GM23338 (cell line): ENCODE results near the gene CMC1. TPM values are rescaled to one million over a fixed set of nuclear protein-coding genes. Genes with fewer than 3 reads are reported as not detected.

ENCODE experiments used
- ATAC-seq: fragments of 200-7000 bp; cut with Tn5 transposase; 3 replicates; pipeline ENCODE4 v1.9.1; 2020
- DNase-seq: peaks from one replicate; pipeline ENCODE4 v3.0.0-alpha.2; 2015; ENCODE audit warnings: low spot score
- H2AFZ ChIP-seq: fragments of 200-600 bp; sonication (generic); 2 replicates; pipeline ENCODE4 v1.8.0; 2016; ENCODE audit warnings: antibody characterized with exemption, mild to moderate bottlenecking, moderate library complexity
- H3F3A ChIP-seq: fragments of 200-600 bp; sonication (generic); replicated peaks from 2 replicates; pipeline ENCODE4 v1.8.0; 2017; ENCODE audit warnings: antibody characterized with exemption, mixed run types, low read depth
- H3K27ac ChIP-seq: fragments of 200-600 bp; sonication (generic); 2 replicates; pipeline ENCODE4 v1.6.1; 2016; ENCODE audit warnings: low read depth
- H3K27me3 ChIP-seq: fragments of 200-600 bp; sonication (generic); 2 replicates; pipeline ENCODE4 v1.8.0; 2016; ENCODE audit warnings: mild to moderate bottlenecking, mixed run types, moderate library complexity; ENCODE audit not compliant: insufficient read depth
- H3K36me3 ChIP-seq: fragments of 200-600 bp; sonication (generic); 2 replicates; pipeline ENCODE4 v1.8.0; 2016; ENCODE audit warnings: mild to moderate bottlenecking; ENCODE audit not compliant: insufficient read depth
- H3K4me1 ChIP-seq: fragments of 200-600 bp; sonication (generic); 2 replicates; pipeline ENCODE4 v1.8.0; 2016; ENCODE audit warnings: mild to moderate bottlenecking, moderate library complexity; ENCODE audit not compliant: insufficient read depth
- H3K4me2 ChIP-seq: fragments of 200-600 bp; sonication (generic); 2 replicates; pipeline ENCODE4 v1.7.1; 2017; ENCODE audit warnings: mixed run types
- H3K4me3 ChIP-seq: fragments of 200-600 bp; sonication (generic); 2 replicates; pipeline ENCODE4 v1.6.1; 2016; ENCODE audit warnings: mixed run types
- H3K79me2 ChIP-seq: fragments of 200-600 bp; sonication (generic); replicated peaks from 2 replicates; pipeline ENCODE4 v1.8.0; 2017; ENCODE audit warnings: mild to moderate bottlenecking; ENCODE audit not compliant: insufficient read depth
- H3K9me2 ChIP-seq: fragments of 200-600 bp; sonication (generic); 2 replicates; pipeline ENCODE4 v1.8.0; 2017; ENCODE audit not compliant: insufficient read depth
- H4K20me1 ChIP-seq: fragments of 200-600 bp; sonication (generic); replicated peaks from 2 replicates; pipeline ENCODE4 v1.8.0; 2017; ENCODE audit warnings: mild to moderate bottlenecking; ENCODE audit not compliant: insufficient read depth
- H3K27ac Mint-ChIP-seq: 2 replicates; pipeline ENCODE4 v1.8.0; 2020; ENCODE audit warnings: inconsistent platforms, mild to moderate bottlenecking, moderate library complexity, mixed read lengths
- H3K27me3 Mint-ChIP-seq: 3 replicates; pipeline ENCODE4 v1.8.0; 2022; ENCODE audit warnings: low read depth, mild to moderate bottlenecking, moderate library complexity, mixed read lengths, inconsistent platforms; ENCODE audit not compliant: insufficient read depth, poor library complexity
- H3K36me3 Mint-ChIP-seq: 3 replicates; pipeline ENCODE4 v1.8.0; 2021; ENCODE audit warnings: low read depth, mild to moderate bottlenecking, inconsistent platforms, moderate library complexity, mixed read lengths
- H3K4me1 Mint-ChIP-seq: 3 replicates; pipeline ENCODE4 v1.8.0; 2020; ENCODE audit warnings: mild to moderate bottlenecking, inconsistent platforms, mixed read lengths
- H3K4me3 Mint-ChIP-seq: 3 replicates; pipeline ENCODE4 v1.8.0; 2021; ENCODE audit warnings: moderate library complexity, mild to moderate bottlenecking, inconsistent platforms, mixed read lengths
- H3K9me3 Mint-ChIP-seq: 3 replicates; pipeline ENCODE4 v1.8.0; 2020; ENCODE audit warnings: moderate library complexity, mild to moderate bottlenecking, inconsistent platforms, mixed read lengths
- CREB1 ChIP-seq: fragments of 250-450 bp; sonication (Bioruptor Pico); IDR thresholded peaks from 2 replicates; pipeline ENCODE4 v1.5.0; 2020; ENCODE audit warnings: low read depth, mild to moderate bottlenecking, moderate library complexity
- EZH2 ChIP-seq: fragments of 200-600 bp; sonication (generic); IDR thresholded peaks from one replicate; pipeline ENCODE4 v1.8.0; 2017; ENCODE audit warnings: antibody characterized with exemption, mild to moderate bottlenecking, low read depth; ENCODE audit not compliant: unreplicated experiment
- EZH2phosphoT487 ChIP-seq: fragments of 200-600 bp; sonication (generic); IDR thresholded peaks from one replicate; pipeline ENCODE4 v1.8.1; 2018; ENCODE audit warnings: antibody characterized with exemption; ENCODE audit not compliant: unreplicated experiment
- NANOG ChIP-seq: IDR thresholded peaks from 2 replicates; pipeline ENCODE4 v1.6.1; 2016; ENCODE audit warnings: antibody characterized with exemption, borderline replicate concordance
- POLR2AphosphoS5 ChIP-seq: IDR thresholded peaks from 2 replicates; pipeline ENCODE4 v1.6.1; 2016; ENCODE audit warnings: antibody characterized with exemption, low read depth
- REST ChIP-seq: IDR thresholded peaks from one replicate; pipeline ENCODE4 v1.6.1; 2018; ENCODE audit warnings: antibody characterized with exemption; ENCODE audit not compliant: unreplicated experiment
- ZNF114 ChIP-seq: fragments of 250-450 bp; sonication (Bioruptor Pico); IDR thresholded peaks from 2 replicates; pipeline ENCODE4 v1.5.0; 2020; ENCODE audit warnings: mild to moderate bottlenecking, moderate library complexity
- ZNF331 ChIP-seq: fragments of 250-450 bp; sonication (Bioruptor Pico); IDR thresholded peaks from 2 replicates; pipeline ENCODE4 v1.5.0; 2020; ENCODE audit warnings: low read depth, mild to moderate bottlenecking, moderate library complexity
- polyA plus RNA-seq: library from polyadenylated mRNA; unstranded; fragments of >200 nt; fragmentation: Nextera tagmentation; extraction: Ambion mirVana; gene quantifications from 2 replicates; pipeline ENCODE4 v1.2.1, GENCODE V29; 2016
- total RNA-seq: library from RNA; depleted of rRNA; stranded (reverse); fragments of >200 nt; shearing (Covaris generic); gene quantifications from 2 replicates; pipeline ENCODE4 v1.2.3, GENCODE V29; 2014
- TF ChIP-seq, protein P1 (sequence below): fragments of 250-450 bp; sonication (Bioruptor Pico); IDR thresholded peaks from 2 replicates; pipeline ENCODE4 v1.5.0; 2020; ENCODE audit warnings: mild to moderate bottlenecking, moderate library complexity

Gene CMC1
- total and polyA plus RNA-seq, 2 experiments from 2014 or later, result 9.2 to 144 TPM

DNA sequence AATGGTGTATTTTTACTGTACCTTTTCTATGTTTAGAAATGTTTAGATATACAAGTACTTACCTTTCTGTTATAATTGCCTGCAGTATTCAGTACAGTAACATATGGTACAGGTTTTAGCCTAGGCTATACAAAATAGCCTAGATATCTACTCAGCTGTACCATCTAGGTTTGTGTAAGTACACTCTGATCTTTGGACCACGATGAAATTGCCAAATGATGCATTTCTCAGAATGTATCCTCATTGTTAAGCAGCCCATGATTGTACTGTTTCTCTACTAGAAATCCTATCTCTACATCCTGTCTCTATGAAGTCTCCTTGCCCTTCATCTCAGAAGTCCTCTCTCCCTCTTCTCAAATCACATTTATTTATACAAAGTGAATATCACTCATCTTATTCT is 74.3 kb downstream of the CMC1 start:
- no peak for TF ChIP-seq EZH2phosphoT487
- no peak for TF ChIP-seq ZNF114 (CRISPR knock-in tag)
- TF ChIP-seq REST, result no peak
- TF ChIP-seq EZH2, result no peak
- no peak for TF ChIP-seq POLR2AphosphoS5
- TF ChIP-seq, protein P1, sequence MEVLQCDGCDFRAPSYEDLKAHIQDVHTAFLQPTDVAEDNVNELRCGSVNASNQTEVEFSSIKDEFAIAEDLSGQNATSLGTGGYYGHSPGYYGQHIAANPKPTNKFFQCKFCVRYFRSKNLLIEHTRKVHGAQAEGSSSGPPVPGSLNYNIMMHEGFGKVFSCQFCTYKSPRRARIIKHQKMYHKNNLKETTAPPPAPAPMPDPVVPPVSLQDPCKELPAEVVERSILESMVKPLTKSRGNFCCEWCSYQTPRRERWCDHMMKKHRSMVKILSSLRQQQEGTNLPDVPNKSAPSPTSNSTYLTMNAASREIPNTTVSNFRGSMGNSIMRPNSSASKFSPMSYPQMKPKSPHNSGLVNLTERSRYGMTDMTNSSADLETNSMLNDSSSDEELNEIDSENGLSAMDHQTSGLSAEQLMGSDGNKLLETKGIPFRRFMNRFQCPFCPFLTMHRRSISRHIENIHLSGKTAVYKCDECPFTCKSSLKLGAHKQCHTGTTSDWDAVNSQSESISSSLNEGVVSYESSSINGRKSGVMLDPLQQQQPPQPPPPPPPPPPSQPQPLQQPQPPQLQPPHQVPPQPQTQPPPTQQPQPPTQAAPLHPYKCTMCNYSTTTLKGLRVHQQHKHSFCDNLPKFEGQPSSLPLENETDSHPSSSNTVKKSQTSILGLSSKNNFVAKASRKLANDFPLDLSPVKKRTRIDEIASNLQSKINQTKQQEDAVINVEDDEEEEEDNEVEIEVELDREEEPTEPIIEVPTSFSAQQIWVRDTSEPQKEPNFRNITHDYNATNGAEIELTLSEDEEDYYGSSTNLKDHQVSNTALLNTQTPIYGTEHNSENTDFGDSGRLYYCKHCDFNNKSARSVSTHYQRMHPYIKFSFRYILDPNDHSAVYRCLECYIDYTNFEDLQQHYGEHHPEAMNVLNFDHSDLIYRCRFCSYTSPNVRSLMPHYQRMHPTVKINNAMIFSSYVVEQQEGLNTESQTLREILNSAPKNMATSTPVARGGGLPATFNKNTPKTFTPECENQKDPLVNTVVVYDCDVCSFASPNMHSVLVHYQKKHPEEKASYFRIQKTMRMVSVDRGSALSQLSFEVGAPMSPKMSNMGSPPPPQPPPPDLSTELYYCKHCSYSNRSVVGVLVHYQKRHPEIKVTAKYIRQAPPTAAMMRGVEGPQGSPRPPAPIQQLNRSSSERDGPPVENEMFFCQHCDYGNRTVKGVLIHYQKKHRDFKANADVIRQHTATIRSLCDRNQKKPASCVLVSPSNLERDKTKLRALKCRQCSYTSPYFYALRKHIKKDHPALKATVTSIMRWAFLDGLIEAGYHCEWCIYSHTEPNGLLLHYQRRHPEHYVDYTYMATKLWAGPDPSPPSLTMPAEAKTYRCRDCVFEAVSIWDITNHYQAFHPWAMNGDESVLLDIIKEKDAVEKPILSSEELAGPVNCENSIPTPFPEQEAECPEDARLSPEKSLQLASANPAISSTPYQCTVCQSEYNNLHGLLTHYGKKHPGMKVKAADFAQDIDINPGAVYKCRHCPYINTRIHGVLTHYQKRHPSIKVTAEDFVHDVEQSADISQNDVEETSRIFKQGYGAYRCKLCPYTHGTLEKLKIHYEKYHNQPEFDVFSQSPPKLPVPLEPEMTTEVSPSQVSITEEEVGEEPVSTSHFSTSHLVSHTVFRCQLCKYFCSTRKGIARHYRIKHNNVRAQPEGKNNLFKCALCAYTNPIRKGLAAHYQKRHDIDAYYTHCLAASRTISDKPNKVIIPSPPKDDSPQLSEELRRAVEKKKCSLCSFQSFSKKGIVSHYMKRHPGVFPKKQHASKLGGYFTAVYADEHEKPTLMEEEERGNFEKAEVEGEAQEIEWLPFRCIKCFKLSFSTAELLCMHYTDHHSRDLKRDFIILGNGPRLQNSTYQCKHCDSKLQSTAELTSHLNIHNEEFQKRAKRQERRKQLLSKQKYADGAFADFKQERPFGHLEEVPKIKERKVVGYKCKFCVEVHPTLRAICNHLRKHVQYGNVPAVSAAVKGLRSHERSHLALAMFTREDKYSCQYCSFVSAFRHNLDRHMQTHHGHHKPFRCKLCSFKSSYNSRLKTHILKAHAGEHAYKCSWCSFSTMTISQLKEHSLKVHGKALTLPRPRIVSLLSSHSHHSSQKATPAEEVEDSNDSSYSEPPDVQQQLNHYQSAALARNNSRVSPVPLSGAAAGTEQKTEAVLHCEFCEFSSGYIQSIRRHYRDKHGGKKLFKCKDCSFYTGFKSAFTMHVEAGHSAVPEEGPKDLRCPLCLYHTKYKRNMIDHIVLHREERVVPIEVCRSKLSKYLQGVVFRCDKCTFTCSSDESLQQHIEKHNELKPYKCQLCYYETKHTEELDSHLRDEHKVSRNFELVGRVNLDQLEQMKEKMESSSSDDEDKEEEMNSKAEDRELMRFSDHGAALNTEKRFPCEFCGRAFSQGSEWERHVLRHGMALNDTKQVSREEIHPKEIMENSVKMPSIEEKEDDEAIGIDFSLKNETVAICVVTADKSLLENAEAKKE (CRISPR knock-in tag), result no peak
- no peak for TF ChIP-seq ZNF331 (CRISPR knock-in tag)
- TF ChIP-seq NANOG, result no peak
- no peak for TF ChIP-seq CREB1 (CRISPR knock-in tag)
- no peaks in the 10 kb centered on the region for H3K9me2 ChIP-seq
- H2AFZ ChIP-seq, result no peak overlapping the region
- H3K36me3 Mint-ChIP-seq, result no peaks in the 10 kb centered on the region; the same call in 2 of the 3 replicates
- no peaks in the 10 kb centered on the region for H3K36me3 ChIP-seq
- no peaks in the 10 kb centered on the region for H3K4me1 ChIP-seq
- no peaks in the 10 kb centered on the region; the same call in 1 of the 2 replicates for H4K20me1 ChIP-seq
- H3K27ac Mint-ChIP-seq, result no peak overlapping the region
- no peaks in the 10 kb centered on the region for H3K9me3 Mint-ChIP-seq
- no peaks in the 10 kb centered on the region for H3K27me3 Mint-ChIP-seq
- DNase-seq (no peak), ATAC-seq (no peak)
- no peak overlapping the region for H3K4me3 ChIP-seq
- no peaks in the 10 kb centered on the region for H3F3A ChIP-seq
- no peak overlapping the region for H3K4me2 ChIP-seq
- peaks cover under 1% of the 10 kb centered on the region; the same call in 1 of the 3 replicates for H3K4me1 Mint-ChIP-seq
- no peak overlapping the region for H3K27ac ChIP-seq
- H3K79me2 ChIP-seq, result no peaks in the 10 kb centered on the region
- no peaks in the 10 kb centered on the region for H3K27me3 ChIP-seq
- H3K4me3 Mint-ChIP-seq, result no peak overlapping the region
